GM12878 (cell line): ENCODE measurements around the gene TMEM120B. TPM values are rescaled to one million over a fixed set of nuclear protein-coding genes. Genes with fewer than 3 reads are reported as not detected.
A peak's percentile ranks its signal among the peaks of the same experiment; 100 is the strongest.

ENCODE experiments used
- ASH2L ChIP-seq: fragments of 300-600, 200-600 bp; sonication (generic); IDR thresholded peaks from 2 replicates; pipeline ENCODE4 v1.6.1; 2017; ENCODE audit warnings: low read depth, mild to moderate bottlenecking, borderline replicate concordance
- CTCF ChIP-seq, 3 experiments: IDR thresholded peaks in 2 of 3; conservative IDR thresholded peaks in 1 of 3; 2 replicates each; pipeline ENCODE4 v1.5.1; 2011; ENCODE audit warnings: low read depth in 3 of 3, low read length in 3 of 3, mild to moderate bottlenecking in 3 of 3, control low read depth in 2 of 3, moderate library complexity in 2 of 3, inconsistent platforms in 1 of 3, mixed read lengths in 1 of 3; ENCODE audit not compliant: control insufficient read depth in 2 of 3, insufficient read depth in 1 of 3; ENCODE audit errors: extremely low read depth in 1 of 3
- EP300 ChIP-seq, 2 experiments: fragments of 150-350 bp in 1 of 2; IDR thresholded peaks; 2 replicates each; pipeline ENCODE4 v1.6.1; 2011 to 2012; ENCODE audit warnings: low read depth in 2 of 2, low read length in 2 of 2, borderline replicate concordance in 1 of 2, improper control_type of control experiment in 1 of 2, inconsistent platforms in 1 of 2; ENCODE audit not compliant: control insufficient read depth in 1 of 2
- GATAD2B ChIP-seq: fragments of 450-650 bp; conservative IDR thresholded peaks from 2 replicates; pipeline ENCODE4 v1.6.1; 2017; ENCODE audit warnings: low read depth, mild to moderate bottlenecking, moderate library complexity
- IKZF1 ChIP-seq: fragments of 450-650 bp; conservative IDR thresholded peaks from 2 replicates; pipeline ENCODE4 v1.6.1; 2017; ENCODE audit warnings: antibody characterized with exemption, mild to moderate bottlenecking
- MTA2 ChIP-seq: fragments of 450-650 bp; IDR thresholded peaks from 2 replicates; pipeline ENCODE4 v1.6.1; 2016; ENCODE audit warnings: low read depth, mild to moderate bottlenecking, moderate library complexity
- MYB ChIP-seq: fragments of 150-350 bp; IDR thresholded peaks from 2 replicates; pipeline ENCODE4 v1.6.1; 2014; ENCODE audit warnings: mild to moderate bottlenecking, low read depth, low read length, borderline replicate concordance
- NFXL1 ChIP-seq: fragments of 450-650 bp; IDR thresholded peaks from 2 replicates; pipeline ENCODE4 v1.6.1; 2017; ENCODE audit warnings: antibody characterized with exemption, mild to moderate bottlenecking, borderline replicate concordance
- NR2C1 ChIP-seq: fragments of 450-650 bp; IDR thresholded peaks from 2 replicates; pipeline ENCODE4 v1.6.1; 2017; ENCODE audit warnings: antibody characterized with exemption, mild to moderate bottlenecking, moderate library complexity
- POLR2A ChIP-seq: IDR thresholded peaks from 2 replicates; pipeline ENCODE4 v1.6.1; 2011; ENCODE audit warnings: low read depth, mild to moderate bottlenecking, low read length
- RELA ChIP-seq: fragments of 450-650 bp; IDR thresholded peaks from 2 replicates; pipeline ENCODE4 v1.8.0; 2014; ENCODE audit warnings: borderline replicate concordance; ENCODE audit not compliant: partially characterized antibody
- TAF1 ChIP-seq: IDR thresholded peaks from 2 replicates; pipeline ENCODE4 v1.6.1; 2011; ENCODE audit warnings: mild to moderate bottlenecking, low read depth, low read length, borderline replicate concordance
- YBX1 ChIP-seq: fragments of 450-650 bp; IDR thresholded peaks from 2 replicates; pipeline ENCODE4 v1.6.1; 2016; ENCODE audit warnings: antibody characterized with exemption
- polyA plus RNA-seq, 11 experiments: library from polyadenylated mRNA; depleted of rRNA in 4 of 11; unstranded in 6 of 11; stranded (reverse) in 5 of 11; fragments of >200 nt; fragmentation: Nextera tagmentation in 4 of 11; fragmentation: Illumina TruSeq in 1 of 11; extraction: Ambion mirVana in 4 of 11; extraction: Trizol in 1 of 11; gene quantifications; 1 replicate in 1 of 11; 2 replicates in 10 of 11; pipeline versions ENCODE4 v1.2.1 to v1.2.3, GENCODE V29; 2011 to 2016; ENCODE audit warnings: inconsistent platforms in 2 of 11, missing spikeins in 2 of 11, low read depth in 1 of 11
- total RNA-seq, 4 experiments: library from RNA; depleted of rRNA in 3 of 4; stranded (reverse); fragments of >200 nt in 3 of 4; fragmentation: Illumina TruSeq in 1 of 4; extraction: Trizol in 1 of 4; gene quantifications; 2 replicates each; pipeline versions ENCODE4 v1.2.1 to v1.2.3, GENCODE V29; 2013 to 2021
- TF ChIP-seq, protein P1 (sequence below): fragments of 450-650 bp; IDR thresholded peaks from 2 replicates; pipeline ENCODE4 v1.6.1; 2018; ENCODE audit warnings: mild to moderate bottlenecking, low read depth, moderate library complexity; ENCODE audit not compliant: partially characterized antibody
- TF ChIP-seq, protein P2 (sequence below): IDR thresholded peaks from 2 replicates; pipeline ENCODE4 v1.6.1; 2011; ENCODE audit warnings: borderline replicate concordance, low read depth, mild to moderate bottlenecking, moderate library complexity, mixed read lengths, low read length; ENCODE audit not compliant: insufficient read depth; ENCODE audit errors: extremely low read length
- TF ChIP-seq, protein P3 (sequence below): IDR thresholded peaks from 2 replicates; pipeline ENCODE4 v1.6.1; 2012; ENCODE audit warnings: low read depth, low read length, improper control_type of control experiment
- TF ChIP-seq, protein P4 (sequence below): IDR thresholded peaks from 2 replicates; pipeline ENCODE4 v1.6.1; 2012; ENCODE audit warnings: low read length, inconsistent platforms
- TF ChIP-seq, protein P5 (sequence below): fragments of 450-650 bp; formaldehyde crosslinking; IDR thresholded peaks from 2 replicates; pipeline ENCODE4 v1.4.0; 2022; ENCODE audit warnings: mild to moderate bottlenecking, moderate library complexity

Gene TMEM120B
- total and polyA plus RNA-seq, 10 of the 15 experiments (the other 5 are each of a cell fraction or from before 2014, with no cell fraction given) = 4.0 to 26.2 (median 9.2) TPM

GRCh38 chr12:121793838-121794533 is 81.4 kb downstream of the TMEM120B start (continued):
- TF ChIP-seq YBX1 (no peak), MTA2 (peak; percentile 65; the same call in 1 of the 2 replicates), MYB (no peak), GATAD2B (peak; percentile 93; the same call in 1 of the 2 replicates), TAF1 (no peak), NFXL1 (no peak), ASH2L (no peak), POLR2A (peak; percentile 73), EP300 (IDR thresholded peaks at IDR 0.05; ENCODE audit: borderline replicate concordance in 1 of 2, control insufficient read depth in 1 of 2, low read depth in 2 of 2, low read length in 2 of 2) (no peak), RELA (no peak), CTCF (IDR thresholded peaks at IDR 0.05 in 2 of 3, conservative IDR thresholded peaks at IDR 0.05 in 1 of 3; ENCODE audit: control insufficient read depth in 2 of 3, extremely low read depth in 1 of 3, insufficient read depth in 1 of 3, low read depth in 3 of 3, low read length in 3 of 3) (peak; percentile 100; a peak in 5 of 6 replicates), NR2C1 (peak; percentile 60; the same call in 1 of the 2 replicates), IKZF1 (peak; percentile 77; the same call in 1 of the 2 replicates)
- TF ChIP-seq, protein P1, sequence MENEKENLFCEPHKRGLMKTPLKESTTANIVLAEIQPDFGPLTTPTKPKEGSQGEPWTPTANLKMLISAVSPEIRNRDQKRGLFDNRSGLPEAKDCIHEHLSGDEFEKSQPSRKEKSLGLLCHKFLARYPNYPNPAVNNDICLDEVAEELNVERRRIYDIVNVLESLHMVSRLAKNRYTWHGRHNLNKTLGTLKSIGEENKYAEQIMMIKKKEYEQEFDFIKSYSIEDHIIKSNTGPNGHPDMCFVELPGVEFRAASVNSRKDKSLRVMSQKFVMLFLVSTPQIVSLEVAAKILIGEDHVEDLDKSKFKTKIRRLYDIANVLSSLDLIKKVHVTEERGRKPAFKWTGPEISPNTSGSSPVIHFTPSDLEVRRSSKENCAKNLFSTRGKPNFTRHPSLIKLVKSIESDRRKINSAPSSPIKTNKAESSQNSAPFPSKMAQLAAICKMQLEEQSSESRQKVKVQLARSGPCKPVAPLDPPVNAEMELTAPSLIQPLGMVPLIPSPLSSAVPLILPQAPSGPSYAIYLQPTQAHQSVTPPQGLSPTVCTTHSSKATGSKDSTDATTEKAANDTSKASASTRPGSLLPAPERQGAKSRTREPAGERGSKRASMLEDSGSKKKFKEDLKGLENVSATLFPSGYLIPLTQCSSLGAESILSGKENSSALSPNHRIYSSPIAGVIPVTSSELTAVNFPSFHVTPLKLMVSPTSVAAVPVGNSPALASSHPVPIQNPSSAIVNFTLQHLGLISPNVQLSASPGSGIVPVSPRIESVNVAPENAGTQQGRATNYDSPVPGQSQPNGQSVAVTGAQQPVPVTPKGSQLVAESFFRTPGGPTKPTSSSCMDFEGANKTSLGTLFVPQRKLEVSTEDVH = no peak
- TF ChIP-seq, protein P2, sequence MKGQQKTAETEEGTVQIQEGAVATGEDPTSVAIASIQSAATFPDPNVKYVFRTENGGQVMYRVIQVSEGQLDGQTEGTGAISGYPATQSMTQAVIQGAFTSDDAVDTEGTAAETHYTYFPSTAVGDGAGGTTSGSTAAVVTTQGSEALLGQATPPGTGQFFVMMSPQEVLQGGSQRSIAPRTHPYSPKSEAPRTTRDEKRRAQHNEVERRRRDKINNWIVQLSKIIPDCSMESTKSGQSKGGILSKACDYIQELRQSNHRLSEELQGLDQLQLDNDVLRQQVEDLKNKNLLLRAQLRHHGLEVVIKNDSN = no peak
- TF ChIP-seq, protein P3, sequence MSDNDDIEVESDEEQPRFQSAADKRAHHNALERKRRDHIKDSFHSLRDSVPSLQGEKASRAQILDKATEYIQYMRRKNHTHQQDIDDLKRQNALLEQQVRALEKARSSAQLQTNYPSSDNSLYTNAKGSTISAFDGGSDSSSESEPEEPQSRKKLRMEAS = peak; percentile 82; the same call in 1 of the 2 replicates
- TF ChIP-seq, protein P4, sequence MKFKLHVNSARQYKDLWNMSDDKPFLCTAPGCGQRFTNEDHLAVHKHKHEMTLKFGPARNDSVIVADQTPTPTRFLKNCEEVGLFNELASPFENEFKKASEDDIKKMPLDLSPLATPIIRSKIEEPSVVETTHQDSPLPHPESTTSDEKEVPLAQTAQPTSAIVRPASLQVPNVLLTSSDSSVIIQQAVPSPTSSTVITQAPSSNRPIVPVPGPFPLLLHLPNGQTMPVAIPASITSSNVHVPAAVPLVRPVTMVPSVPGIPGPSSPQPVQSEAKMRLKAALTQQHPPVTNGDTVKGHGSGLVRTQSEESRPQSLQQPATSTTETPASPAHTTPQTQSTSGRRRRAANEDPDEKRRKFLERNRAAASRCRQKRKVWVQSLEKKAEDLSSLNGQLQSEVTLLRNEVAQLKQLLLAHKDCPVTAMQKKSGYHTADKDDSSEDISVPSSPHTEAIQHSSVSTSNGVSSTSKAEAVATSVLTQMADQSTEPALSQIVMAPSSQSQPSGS = no peak
- TF ChIP-seq, protein P5, sequence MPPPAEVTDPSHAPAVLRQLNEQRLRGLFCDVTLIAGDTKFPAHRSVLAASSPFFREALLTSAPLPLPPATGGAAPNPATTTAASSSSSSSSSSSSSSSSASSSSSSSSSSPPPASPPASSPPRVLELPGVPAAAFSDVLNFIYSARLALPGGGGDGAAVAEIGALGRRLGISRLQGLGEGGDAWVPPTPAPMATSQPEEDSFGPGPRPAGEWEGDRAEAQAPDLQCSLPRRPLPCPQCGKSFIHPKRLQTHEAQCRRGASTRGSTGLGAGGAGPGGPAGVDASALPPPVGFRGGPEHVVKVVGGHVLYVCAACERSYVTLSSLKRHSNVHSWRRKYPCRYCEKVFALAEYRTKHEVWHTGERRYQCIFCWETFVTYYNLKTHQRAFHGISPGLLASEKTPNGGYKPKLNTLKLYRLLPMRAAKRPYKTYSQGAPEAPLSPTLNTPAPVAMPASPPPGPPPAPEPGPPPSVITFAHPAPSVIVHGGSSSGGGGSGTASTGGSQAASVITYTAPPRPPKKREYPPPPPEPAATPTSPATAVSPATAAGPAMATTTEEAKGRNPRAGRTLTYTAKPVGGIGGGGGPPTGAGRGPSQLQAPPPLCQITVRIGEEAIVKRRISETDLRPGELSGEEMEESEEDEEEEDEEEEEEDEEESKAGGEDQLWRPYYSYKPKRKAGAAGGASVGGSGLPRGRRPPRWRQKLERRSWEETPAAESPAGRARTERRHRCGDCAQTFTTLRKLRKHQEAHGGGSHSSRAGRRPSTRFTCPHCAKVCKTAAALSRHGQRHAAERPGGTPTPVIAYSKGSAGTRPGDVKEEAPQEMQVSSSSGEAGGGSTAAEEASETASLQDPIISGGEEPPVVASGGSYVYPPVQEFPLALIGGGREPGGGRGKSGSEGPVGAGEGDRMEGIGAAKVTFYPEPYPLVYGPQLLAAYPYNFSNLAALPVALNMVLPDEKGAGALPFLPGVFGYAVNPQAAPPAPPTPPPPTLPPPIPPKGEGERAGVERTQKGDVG (CRISPR knock-in tag) = no peak
